ENCODE measurements around the gene PRKCZ. TPM values are rescaled to one million over a fixed set of nuclear protein-coding genes. Genes with fewer than 3 reads are reported as not detected.

PRKCZ gene
- polyA plus RNA-seq, 3 donors: 2.4 to 12.0 (median 4.3) TPM

GRCh38 chr1:2152954-2153353 lies 102.7 kb downstream of the PRKCZ start:
- 89 to 90% (median 90%) methylated on average over 11 of the region's 11 CpGs for WGBS, 3 donors
- H3K27ac ChIP-seq (ENCODE audit: low read depth, low read length): no peak overlapping the region

- 92 to 97% (median 95%) methylated on average over 21 of the region's 21 CpGs for WGBS, 3 donors
- H3K27ac ChIP-seq (ENCODE audit: low read depth, low read length): no peak overlapping the region
Observed at GRCh38 chr1:2154022-2154421, 103.8 kb downstream of the PRKCZ start.

GRCh38 chr1:2155147-2155598 lies 105.0 kb downstream of the PRKCZ start:
- WGBS, 3 donors: 96 to 99% (median 98%) methylated on average over 10 of the region's 10 CpGs

GRCh38 chr1:2155788-2156187 lies 105.6 kb downstream of the PRKCZ start:
- WGBS, 3 donors: 82 to 93% (median 90%) methylated on average over 6 of the region's 6 CpGs
- no peak overlapping the region for H3K27ac ChIP-seq (ENCODE audit: low read depth, low read length)

More at GRCh38 chr1:2155147-2155598, 105.0 kb downstream of the PRKCZ start:
- no peak overlapping the region for H3K27ac ChIP-seq (ENCODE audit: low read depth, low read length)

- no peak overlapping the region for H3K27ac ChIP-seq (ENCODE audit: low read depth, low read length)
- WGBS, 3 donors: 80 to 93% (median 83%) methylated on average over 9 of the region's 9 CpGs
Observed at GRCh38 chr1:2156866-2157265, 106.7 kb downstream of the PRKCZ start.

GRCh38 chr1:2157856-2158255 lies 107.6 kb downstream of the PRKCZ start:
- 90 to 95% (median 91%) methylated on average over 19 of the region's 19 CpGs for WGBS, 3 donors
- H3K27ac ChIP-seq (ENCODE audit: low read depth, low read length): no peak overlapping the region

DNA sequence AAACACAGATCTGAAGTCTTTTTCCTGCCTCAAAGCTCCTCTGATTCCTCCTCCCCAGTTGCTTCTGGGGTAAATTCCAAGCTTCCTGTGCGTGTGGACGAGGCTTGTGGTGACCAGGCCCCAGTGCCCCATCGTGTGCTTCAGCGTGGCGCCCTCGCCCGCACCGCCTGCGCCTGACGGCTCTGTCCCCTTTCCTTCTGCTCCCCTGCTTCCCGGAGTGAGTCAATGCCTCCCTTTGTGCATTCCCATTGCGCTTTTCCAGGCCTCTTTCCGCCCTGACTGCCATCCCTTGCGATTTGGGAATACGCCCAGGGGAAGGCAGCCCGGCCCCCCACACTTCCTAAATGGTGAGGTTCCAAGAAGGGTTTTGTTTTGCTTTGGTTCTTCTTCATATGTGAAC lies 108.1 kb downstream of the PRKCZ start:
- no peak overlapping the region for H3K27ac ChIP-seq (ENCODE audit: low read depth, low read length)
- WGBS, 3 donors: 82 to 86% (median 83%) methylated on average over 16 of the region's 16 CpGs

DNA sequence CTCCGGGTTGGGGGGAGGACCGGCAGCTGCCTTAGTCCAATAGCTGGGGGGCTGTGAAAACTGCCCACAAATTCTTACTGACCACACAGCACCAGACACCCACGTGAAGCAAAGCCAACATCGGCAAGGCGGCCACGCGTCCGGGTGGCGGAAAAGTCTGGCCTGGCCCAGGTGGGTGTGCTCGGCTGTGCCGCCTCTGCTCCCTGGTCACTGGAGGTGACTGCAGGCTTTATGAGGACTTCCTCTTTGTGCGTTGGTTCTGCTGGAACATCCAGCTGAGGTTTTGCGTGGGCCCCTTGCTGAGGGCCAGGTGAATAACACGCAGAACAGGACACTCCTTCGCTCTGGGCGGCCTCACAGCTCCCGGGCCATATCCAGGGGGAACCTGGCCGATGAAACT lies 108.9 kb downstream of the PRKCZ start:
- no peak overlapping the region for H3K27ac ChIP-seq (ENCODE audit: low read depth, low read length)
- 81 to 91% (median 90%) methylated on average over 18 of the region's 18 CpGs for WGBS, 3 donors

DNA sequence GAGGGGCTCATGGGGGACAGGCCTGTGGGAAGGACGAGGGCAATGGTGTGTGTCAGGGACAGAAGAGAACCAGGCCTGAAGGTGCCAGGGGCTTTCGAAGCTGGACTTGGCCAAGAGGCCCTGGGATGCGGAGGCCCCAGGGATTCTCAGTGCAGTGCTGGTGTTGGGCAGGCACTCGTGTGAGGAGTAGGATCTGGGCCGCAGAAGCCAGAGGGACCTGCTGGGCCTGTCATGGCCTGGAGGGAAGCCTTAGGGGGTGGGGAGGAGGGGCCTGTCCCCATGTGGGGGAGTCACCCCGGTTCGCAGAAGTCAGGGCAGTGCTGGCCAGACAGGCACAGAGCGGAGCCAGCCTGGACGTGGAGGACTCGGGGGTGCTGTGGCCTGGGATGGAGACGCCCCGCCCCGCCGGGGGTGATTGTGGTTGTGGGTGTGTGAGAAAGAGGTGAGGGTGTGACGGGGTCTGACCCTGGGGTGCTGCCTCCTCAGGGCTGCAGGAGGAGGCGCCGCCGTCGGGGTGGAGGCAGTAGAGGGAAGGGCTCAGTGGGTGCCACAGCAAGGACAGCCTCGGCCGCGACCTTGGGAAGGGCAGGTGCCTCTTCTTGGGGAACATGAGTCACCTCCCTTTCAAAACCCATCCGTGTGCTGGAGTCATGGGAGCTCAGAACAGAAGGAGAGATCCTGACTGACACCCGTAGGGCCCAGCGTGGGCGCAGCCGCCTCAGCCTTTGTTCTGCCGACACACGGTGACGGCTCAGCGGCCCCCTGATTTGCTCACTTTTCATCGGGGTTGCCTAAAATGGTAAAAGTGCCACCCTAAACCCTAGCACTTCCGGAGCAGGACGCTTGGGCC lies 110.5 kb downstream of the PRKCZ start:
- H3K27ac ChIP-seq (ENCODE audit: low read depth, low read length): no peak overlapping the region

GRCh38 chr1:2163205-2163604 lies 113.0 kb downstream of the PRKCZ start:
- 82 to 91% (median 84%) methylated on average over 7 of the region's 7 CpGs for WGBS, 3 donors

More for the DNA sequence above, 110.5 kb downstream of the PRKCZ start:
- 90 to 94% (median 93%) methylated on average over 32 to 34 of the region's 34 CpGs for WGBS, 3 donors

DNA sequence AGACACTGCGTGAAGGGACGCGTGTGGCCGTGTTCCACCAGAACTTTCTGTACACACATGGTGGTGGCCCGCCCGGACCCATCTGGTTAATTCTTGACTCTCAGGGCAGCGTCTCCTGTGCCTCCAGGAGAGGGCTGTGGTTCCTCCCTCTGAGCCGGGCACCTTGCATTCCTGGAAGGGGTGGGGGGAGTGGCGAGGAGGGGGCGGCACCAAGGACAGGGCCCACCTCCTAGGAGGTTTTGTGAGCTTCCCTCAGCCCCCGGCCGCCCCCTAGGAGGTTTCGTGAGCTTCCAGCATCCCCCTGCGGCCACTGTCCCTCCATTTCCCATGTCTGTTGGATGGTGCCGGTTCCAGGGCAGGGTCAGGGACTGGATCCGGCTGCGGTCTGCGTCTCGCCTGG lies 115.4 kb downstream of the PRKCZ start:
- no peak overlapping the region for H3K27ac ChIP-seq (ENCODE audit: low read depth, low read length)
- 84 to 90% (median 87%) methylated on average over 19 of the region's 19 CpGs for WGBS, 3 donors

More at GRCh38 chr1:2163205-2163604, 113.0 kb downstream of the PRKCZ start:
- H3K27ac ChIP-seq (ENCODE audit: low read depth, low read length): no peak overlapping the region

DNA sequence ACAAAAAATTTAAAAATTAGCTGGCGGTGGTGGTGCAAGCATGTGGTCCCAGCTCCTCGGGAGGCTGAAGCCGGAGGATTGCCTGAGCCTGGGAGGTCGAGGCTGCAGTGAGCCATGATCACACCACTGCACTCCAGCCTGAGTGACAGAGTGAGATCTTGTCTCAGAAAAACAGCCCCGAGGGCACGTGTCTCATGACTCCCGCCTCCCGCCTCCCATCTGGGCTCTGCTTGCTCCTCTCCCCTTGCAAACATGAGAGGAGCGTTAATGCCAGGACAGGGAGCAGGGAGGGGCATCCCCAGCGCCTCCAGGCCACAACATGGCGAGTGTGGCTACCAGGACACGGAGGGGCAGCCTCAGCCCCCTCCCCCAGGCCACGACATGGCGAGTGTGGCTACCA lies 116.0 kb downstream of the PRKCZ start:
- 80 to 88% (median 85%) methylated on average over 13 to 14 of the region's 14 CpGs for WGBS, 3 donors
- H3K27ac ChIP-seq (ENCODE audit: low read depth, low read length): no peak overlapping the region

GRCh38 chr1:2166695-2167094 lies 116.5 kb downstream of the PRKCZ start:
- 94% methylated on average over 10 of the region's 10 CpGs for WGBS, 3 donors

GRCh38 chr1:2168090-2168489 lies 117.9 kb downstream of the PRKCZ start:
- no peak overlapping the region for H3K27ac ChIP-seq (ENCODE audit: low read depth, low read length)
- whole genome bisulfite sequencing, 3 donors: 93 to 96% (median 95%) methylated on average over 13 of the region's 13 CpGs

More at GRCh38 chr1:2166695-2167094, 116.5 kb downstream of the PRKCZ start:
- H3K27ac ChIP-seq (ENCODE audit: low read depth, low read length): no peak overlapping the region

DNA sequence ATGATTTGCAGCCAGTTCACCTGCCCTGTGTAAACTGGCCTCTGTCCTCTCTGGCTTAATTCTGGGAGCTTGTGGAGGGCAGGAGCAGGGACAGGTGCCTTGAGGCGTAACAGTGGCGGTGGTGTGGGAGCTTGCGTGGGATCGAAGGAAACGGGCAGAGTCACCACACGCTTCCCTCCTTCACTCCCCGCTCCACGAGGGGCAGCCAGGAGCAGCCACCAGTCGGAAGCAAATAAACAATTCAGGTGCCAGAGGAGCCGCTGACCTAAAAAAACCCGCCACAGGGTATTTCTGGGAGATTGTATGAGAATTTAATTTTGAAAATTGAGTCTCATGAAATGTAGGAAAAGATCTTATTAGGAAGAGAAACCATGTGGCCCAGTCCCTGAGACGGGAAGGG lies 118.3 kb downstream of the PRKCZ start:
- H3K27ac ChIP-seq (ENCODE audit: low read depth, low read length): no peak overlapping the region
- 92 to 94% (median 92%) methylated on average over 12 of the region's 12 CpGs for WGBS, 3 donors

DNA sequence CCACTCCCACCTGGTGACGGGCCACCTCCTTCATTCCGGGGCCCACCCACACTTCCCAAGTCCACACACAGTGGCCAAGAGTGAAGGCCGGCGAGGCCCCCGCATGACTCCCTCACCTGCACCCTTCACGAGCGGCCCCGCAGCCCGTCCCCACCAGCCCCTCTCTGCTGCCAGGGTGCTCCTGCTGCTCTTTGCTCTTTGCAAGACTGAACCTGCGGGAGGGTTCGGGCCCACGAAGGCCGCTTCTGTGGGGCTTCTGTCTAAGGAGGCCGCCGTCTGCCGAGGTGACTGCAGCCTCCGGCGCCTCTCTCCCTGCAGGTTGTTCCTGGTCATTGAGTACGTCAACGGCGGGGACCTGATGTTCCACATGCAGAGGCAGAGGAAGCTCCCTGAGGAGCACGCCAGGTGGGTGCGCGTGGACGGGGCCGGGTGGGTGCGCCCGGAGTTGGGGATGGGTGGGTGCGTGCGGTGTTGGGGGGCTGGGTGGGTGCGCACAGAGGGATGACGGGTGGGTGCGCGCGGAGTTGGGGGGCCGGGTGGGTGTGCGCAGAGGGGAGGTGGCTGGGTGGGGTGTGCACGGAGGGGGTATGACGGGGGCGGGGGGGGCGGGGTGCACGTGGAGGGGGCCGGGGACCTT lies 119.1 kb downstream of the PRKCZ start:
- 94 to 96% (median 94%) methylated on average over 27 to 43 of the region's 43 CpGs for WGBS, 3 donors
- no peak overlapping the region for H3K27ac ChIP-seq (ENCODE audit: low read depth, low read length)

- WGBS, 3 donors: 50 to 84% (median 62%) methylated on average over 11 of the region's 11 CpGs
- H3K27ac ChIP-seq (ENCODE audit: low read depth, low read length): no peak overlapping the region
Observed at GRCh38 chr1:2170211-2170610, 120.0 kb downstream of the PRKCZ start.

DNA sequence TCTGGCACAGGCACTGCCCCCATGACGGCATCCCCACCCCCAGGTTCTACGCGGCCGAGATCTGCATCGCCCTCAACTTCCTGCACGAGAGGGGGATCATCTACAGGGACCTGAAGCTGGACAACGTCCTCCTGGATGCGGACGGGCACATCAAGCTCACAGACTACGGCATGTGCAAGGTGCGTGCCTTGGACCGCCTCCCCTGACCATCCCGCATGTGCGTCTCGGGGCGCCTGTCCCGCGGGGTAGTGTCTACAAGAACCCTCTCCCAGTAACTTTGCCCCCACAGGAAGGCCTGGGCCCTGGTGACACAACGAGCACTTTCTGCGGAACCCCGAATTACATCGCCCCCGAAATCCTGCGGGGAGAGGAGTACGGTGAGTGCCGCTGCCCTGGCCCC lies 121.8 kb downstream of the PRKCZ start:
- no peak overlapping the region for H3K27ac ChIP-seq (ENCODE audit: low read depth, low read length)
- WGBS, 3 donors: 93 to 94% (median 94%) methylated on average over 26 of the region's 26 CpGs

DNA sequence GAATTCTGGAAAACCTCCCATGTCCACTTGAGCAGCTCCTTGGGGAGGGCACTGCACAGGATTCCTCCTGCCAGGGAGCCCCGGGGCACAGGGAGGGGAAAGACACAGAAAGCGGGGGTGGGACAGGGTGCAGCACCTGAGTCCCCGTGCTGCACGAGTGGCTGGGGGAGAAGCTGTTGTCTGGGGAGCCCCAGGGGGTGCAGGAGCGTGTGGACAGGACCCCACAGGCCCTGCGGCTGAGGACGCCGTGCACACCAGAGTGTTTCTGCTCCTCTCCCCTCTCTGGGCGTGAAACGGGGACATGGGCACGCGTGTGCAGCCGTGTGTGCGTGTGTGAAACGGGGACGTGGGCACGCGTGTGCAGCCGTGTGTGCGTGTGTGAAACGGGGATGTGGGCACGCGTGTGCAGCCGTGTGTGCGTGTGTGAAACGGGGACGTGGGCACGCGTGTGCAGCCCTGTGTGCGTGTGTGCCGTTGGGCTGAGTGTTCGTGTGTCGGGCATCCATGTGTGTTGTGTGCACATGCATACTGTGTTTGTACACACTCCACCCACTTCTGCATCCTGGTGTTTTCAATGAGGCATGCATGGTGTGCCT lies 122.4 kb downstream of the PRKCZ start:
- 88 to 93% (median 92%) methylated on average over 30 to 33 of the region's 33 CpGs for WGBS, 3 donors
- H3K27ac ChIP-seq (ENCODE audit: low read depth, low read length): no peak overlapping the region

Data from adipose tissue (tissue), 3 donors.